Chondrocyte (in vitro differentiated cells): ENCODE measurements around the gene C3orf70. TPM values are rescaled to one million over a fixed set of nuclear protein-coding genes. Genes with fewer than 3 reads are reported as not detected.

ENCODE experiments used
- DNase-seq: peaks from one replicate; pipeline ENCODE4 v3.0.0; 2021; ENCODE audit warnings: mixed read lengths, low spot score
- H3K27ac Mint-ChIP-seq: one replicate; pipeline ENCODE4 v1.8.0; 2021; ENCODE audit warnings: mild to moderate bottlenecking, moderate library complexity, mixed read lengths; ENCODE audit not compliant: unreplicated experiment
- H3K27me3 Mint-ChIP-seq: 2 replicates; pipeline ENCODE4 v1.8.0; 2021; ENCODE audit warnings: low read depth, mixed read lengths
- H3K36me3 Mint-ChIP-seq: 2 replicates; pipeline ENCODE4 v1.8.0; 2021; ENCODE audit warnings: low read depth, mixed read lengths
- H3K4me1 Mint-ChIP-seq: 2 replicates; pipeline ENCODE4 v1.8.0; 2021; ENCODE audit warnings: low read depth, mild to moderate bottlenecking, mixed read lengths
- H3K4me3 Mint-ChIP-seq: one replicate; pipeline ENCODE4 v1.8.0; 2021; ENCODE audit warnings: mild to moderate bottlenecking, moderate library complexity, mixed read lengths; ENCODE audit not compliant: unreplicated experiment
- H3K9me3 Mint-ChIP-seq: 2 replicates; pipeline ENCODE4 v1.8.0; 2021; ENCODE audit warnings: low read depth, mixed read lengths
- CTCF ChIP-seq: fragments of 200-600 bp; sonication (generic); IDR thresholded peaks from 2 replicates; pipeline ENCODE4 v1.5.0; 2021; ENCODE audit warnings: antibody characterized with exemption, mild to moderate bottlenecking, moderate library complexity
- total RNA-seq: library from RNA; stranded (reverse); gene quantifications from 3 replicates; pipeline ENCODE4 v1.2.1, GENCODE V29; 2021

C3orf70 gene
- total RNA-seq, 1 donor from 2014 or later = 27.7 TPM

- H3K27ac Mint-ChIP-seq = peak overlapping the region; percentile 20
- peaks cover 14% of the 10 kb centered on the region for H3K4me1 Mint-ChIP-seq
- H3K4me3 Mint-ChIP-seq = no peak overlapping the region
- no peak for TF ChIP-seq CTCF
- H3K27me3 Mint-ChIP-seq = no peaks in the 10 kb centered on the region
- H3K9me3 Mint-ChIP-seq = no peaks in the 10 kb centered on the region
- no peak for DNase-seq
- no peaks in the 10 kb centered on the region for H3K36me3 Mint-ChIP-seq
Observed at GRCh38 chr3:185089343-185089742, 63.5 kb downstream of the C3orf70 start.

GRCh38 chr3:185087419-185087818 is 65.4 kb downstream of the C3orf70 start:
- Mint-ChIP-seq H3K27me3 (no peaks in the 10 kb centered on the region), H3K4me3 (no peak overlapping the region), H3K9me3 (no peaks in the 10 kb centered on the region), H3K27ac (no peak overlapping the region), H3K4me1 (peaks cover 14% of the 10 kb centered on the region), H3K36me3 (peaks cover 7% of the 10 kb centered on the region)
- no peak for DNase-seq
- TF ChIP-seq CTCF = no peak

- Mint-ChIP-seq H3K4me3 (no peak overlapping the region), H3K27me3 (no peaks in the 10 kb centered on the region), H3K27ac (no peak overlapping the region), H3K4me1 (peaks cover 17% of the 10 kb centered on the region), H3K36me3 (peaks cover 14% of the 10 kb centered on the region), H3K9me3 (no peaks in the 10 kb centered on the region)
- peak; percentile 35 for TF ChIP-seq CTCF
- no peak for DNase-seq
Observed at GRCh38 chr3:185084901-185085300, 68.0 kb downstream of the C3orf70 start.

GRCh38 chr3:185084402-185084801 is 68.5 kb downstream of the C3orf70 start:
- peaks cover 14% of the 10 kb centered on the region for H3K36me3 Mint-ChIP-seq
- peaks cover 16% of the 10 kb centered on the region for H3K4me1 Mint-ChIP-seq
- no peak for DNase-seq
- TF ChIP-seq CTCF = no peak
- no peaks in the 10 kb centered on the region for H3K27me3 Mint-ChIP-seq
- H3K27ac Mint-ChIP-seq = no peak overlapping the region
- H3K4me3 Mint-ChIP-seq = no peak overlapping the region
- H3K9me3 Mint-ChIP-seq = no peaks in the 10 kb centered on the region

GRCh38 chr3:185082829-185083228 is 70.0 kb downstream of the C3orf70 start:
- Mint-ChIP-seq H3K36me3 (peaks cover 14% of the 10 kb centered on the region), H3K9me3 (no peaks in the 10 kb centered on the region), H3K27ac (no peak overlapping the region), H3K4me1 (peaks cover 9% of the 10 kb centered on the region), H3K27me3 (no peaks in the 10 kb centered on the region), H3K4me3 (no peak overlapping the region)
- no peak for DNase-seq
- no peak for TF ChIP-seq CTCF
